HEK293 (cell line): Measurements from ENCODE around the gene HSPA8.

ENCODE experiments used
- CTCF ChIA-PET: fragments of 350-600 bp; formaldehyde crosslinking; extraction: SDS; loops from one replicate; lab custom pipeline; 2021; ENCODE audit warnings: antibody characterized with exemption; lab: Yijun Ruan, JAX
- POLR2A ChIA-PET: fragments of 300-600 bp; formaldehyde crosslinking; extraction: SDS; loops from one replicate; lab custom pipeline; 2020; ENCODE audit warnings: antibody characterized with exemption, inconsistent platforms; lab: Yijun Ruan, JAX
- H3K27ac ChIP-seq: fragments of 200-500 bp; sonication (Bioruptor generic); 2 replicates; pipeline ENCODE4 v1.5.1; 2014; ENCODE audit warnings: low read depth, low read length, control low read depth, inconsistent platforms; ENCODE audit errors: extremely low read depth
- H3K36me3 ChIP-seq, 2 experiments: fragments of 200-500 bp in 1 of 2; sonication (Bioruptor generic) in 1 of 2; 1 replicate in 1 of 2; 2 replicates in 1 of 2; pipeline ENCODE4 v1.5.1; 2014 to 2017; ENCODE audit warnings: inconsistent platforms in 2 of 2, low read length in 2 of 2; ENCODE audit not compliant: control insufficient read depth in 2 of 2, insufficient read depth in 1 of 2
- H3K4me1 ChIP-seq: fragments of 200-500 bp; sonication (Bioruptor generic); 2 replicates; pipeline ENCODE4 v1.5.1; 2014; ENCODE audit warnings: mild to moderate bottlenecking, low read length, inconsistent platforms; ENCODE audit not compliant: control insufficient read depth, insufficient read depth
- H3K4me3 ChIP-seq: 2 replicates; pipeline ENCODE4 v1.5.1; 2011; ENCODE audit warnings: low read depth, mild to moderate bottlenecking, control low read depth, low read length, moderate library complexity
- H3K9me3 ChIP-seq: fragments of 200-500 bp; sonication (Bioruptor generic); 2 replicates; pipeline ENCODE4 v1.5.1; 2014; ENCODE audit warnings: low read depth, low read length, inconsistent platforms; ENCODE audit not compliant: control insufficient read depth, insufficient read depth
- GLIS2 ChIP-seq: fragments of 450-650 bp; formaldehyde crosslinking; IDR thresholded peaks from 2 replicates; pipeline ENCODE4 v1.5.1; 2016; ENCODE audit warnings: missing biosample characterization, missing genetic modification characterization
- SCRT2 ChIP-seq: fragments of 450-650 bp; formaldehyde crosslinking; IDR thresholded peaks from 2 replicates; pipeline ENCODE4 v1.5.1; 2016; ENCODE audit warnings: missing biosample characterization, missing genetic modification characterization
- TSHZ1 ChIP-seq: fragments of 450-650 bp; formaldehyde crosslinking; IDR thresholded peaks from 2 replicates; pipeline ENCODE4 v1.5.1; 2016; ENCODE audit warnings: missing biosample characterization, missing genetic modification characterization, borderline replicate concordance
- ZBTB49 ChIP-seq: fragments of 450-650 bp; formaldehyde crosslinking; IDR thresholded peaks from 2 replicates; pipeline ENCODE4 v1.5.1; 2016; ENCODE audit warnings: missing biosample characterization, missing genetic modification characterization, low read depth
- ZFP69B ChIP-seq: fragments of 450-650 bp; formaldehyde crosslinking; IDR thresholded peaks from 2 replicates; pipeline ENCODE4 v1.5.1; 2016; ENCODE audit warnings: missing biosample characterization, missing genetic modification characterization
- ZNF155 ChIP-seq: fragments of 450-650 bp; formaldehyde crosslinking; IDR thresholded peaks from 2 replicates; pipeline ENCODE4 v1.5.1; 2016; ENCODE audit warnings: missing biosample characterization, missing genetic modification characterization
- ZNF280C ChIP-seq: fragments of 450-650 bp; formaldehyde crosslinking; IDR thresholded peaks from 2 replicates; pipeline ENCODE4 v1.5.1; 2016; ENCODE audit warnings: missing biosample characterization, missing genetic modification characterization
- ZNF302 ChIP-seq: fragments of 450-650 bp; formaldehyde crosslinking; IDR thresholded peaks from 2 replicates; pipeline ENCODE4 v1.5.1; 2016; ENCODE audit warnings: missing biosample characterization, missing genetic modification characterization, low read depth
- ZNF341 ChIP-seq: fragments of 450-650 bp; formaldehyde crosslinking; IDR thresholded peaks from 2 replicates; pipeline ENCODE4; 2016; ENCODE audit warnings: low read depth, missing biosample characterization, missing genetic modification characterization
- ZNF488 ChIP-seq: fragments of 450-650 bp; formaldehyde crosslinking; IDR thresholded peaks from 2 replicates; pipeline ENCODE4 v1.5.1; 2016; ENCODE audit warnings: missing biosample characterization, missing genetic modification characterization
- ZNF513 ChIP-seq: fragments of 450-650 bp; IDR thresholded peaks from 2 replicates; pipeline ENCODE4 v1.5.1; 2018; ENCODE audit warnings: missing biosample characterization, missing genetic modification characterization
- ZNF514 ChIP-seq: fragments of 450-650 bp; formaldehyde crosslinking; IDR thresholded peaks from 2 replicates; pipeline ENCODE4 v1.5.1; 2016; ENCODE audit warnings: missing biosample characterization, missing genetic modification characterization
- ZNF621 ChIP-seq: fragments of 450-650 bp; formaldehyde crosslinking; IDR thresholded peaks from 2 replicates; pipeline ENCODE4 v1.5.1; 2017; ENCODE audit warnings: missing biosample characterization, missing genetic modification characterization
- ZNF792 ChIP-seq: fragments of 450-650 bp; formaldehyde crosslinking; IDR thresholded peaks from 2 replicates; pipeline ENCODE4 v1.5.1; 2016; ENCODE audit warnings: missing biosample characterization, missing genetic modification characterization
- ZNF837 ChIP-seq: fragments of 450-650 bp; formaldehyde crosslinking; IDR thresholded peaks from 2 replicates; pipeline ENCODE4 v1.5.1; 2016; ENCODE audit warnings: missing biosample characterization, missing genetic modification characterization
- ZSCAN18 ChIP-seq: fragments of 450-650 bp; formaldehyde crosslinking; IDR thresholded peaks from 2 replicates; pipeline ENCODE4 v1.5.1; 2016; ENCODE audit warnings: missing biosample characterization, missing genetic modification characterization

Gene HSPA8

GRCh38 chr11:123018702-123019101 lies 43.2 kb downstream of the HSPA8 start (continued):
- TF ChIP-seq TSHZ1 (tag by site-specific recombination) (no peak), ZNF280C (tag by site-specific recombination) (no peak), ZSCAN18 (no peak)

- no peak overlapping the region for H3K27ac ChIP-seq
- H3K9me3 ChIP-seq = no peaks in the 10 kb centered on the region
- POLR2A ChIA-PET = interaction anchor here (0.8 kb wide), 1 partner anchor 51 kb away, joined by 3 read pairs; the partner anchor contains the start of gene HSPA8
- TF ChIP-seq ZNF513 (tag by site-specific recombination) (no peak), ZBTB49 (no peak), ZNF302 (tag by site-specific recombination) (no peak), ZNF155 (tag by site-specific recombination) (no peak), ZNF792 (tag by site-specific recombination) (no peak), ZNF488 (tag by site-specific recombination) (no peak), ZNF621 (tag by site-specific recombination) (no peak), ZNF837 (tag by site-specific recombination) (no peak), SCRT2 (no peak), GLIS2 (tag by site-specific recombination) (no peak), ZNF341 (tag by site-specific recombination) (no peak), ZFP69B (tag by site-specific recombination) (no peak), ZNF514 (tag by site-specific recombination) (no peak)
- H3K4me3 ChIP-seq = no peak overlapping the region
- H3K36me3 ChIP-seq = no peaks in the 10 kb centered on the region
- CTCF ChIA-PET = interaction anchor here (0.7 to 0.9 kb wide), 2 partner anchors 18 to 146 kb away, joined by 3 read pairs; no protein-coding TSS in a partner anchor
- no peaks in the 10 kb centered on the region for H3K4me1 ChIP-seq
These were observed 50.4 kb downstream of the HSPA8 start for GRCh38 chr11:123011510-123011909.
